ENCODE results near the gene SERPINA4. TPM values are rescaled to one million over a fixed set of nuclear protein-coding genes. Genes with fewer than 3 reads are reported as not detected.
A peak's percentile ranks its signal among the peaks of the same experiment; 100 is the strongest.

The SERPINA4 gene
- total RNA-seq, 1 experiment from 2014 or later: 0.17 TPM

DNA sequence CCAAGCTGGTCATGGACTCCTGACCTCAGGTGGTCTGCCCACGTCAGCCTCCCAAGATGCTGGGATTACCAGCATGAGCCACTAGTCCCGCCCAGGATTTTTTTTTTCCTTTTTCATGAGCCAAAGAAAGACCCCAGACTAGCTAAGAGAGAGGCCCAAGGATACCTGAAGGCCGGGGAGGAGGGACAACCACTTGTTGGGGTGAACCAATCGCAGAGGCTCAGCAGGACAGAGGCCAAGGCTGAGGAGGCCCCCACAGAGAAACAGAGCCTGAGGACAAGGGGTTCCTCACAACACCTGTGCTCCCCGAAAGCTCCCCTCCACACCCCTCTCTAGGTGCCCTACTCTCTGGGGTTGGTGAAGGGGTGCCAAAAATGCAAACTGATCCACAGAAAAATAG is 49.9 kb downstream of the SERPINA4 start (continued):
- TF ChIP-seq, protein P1, sequence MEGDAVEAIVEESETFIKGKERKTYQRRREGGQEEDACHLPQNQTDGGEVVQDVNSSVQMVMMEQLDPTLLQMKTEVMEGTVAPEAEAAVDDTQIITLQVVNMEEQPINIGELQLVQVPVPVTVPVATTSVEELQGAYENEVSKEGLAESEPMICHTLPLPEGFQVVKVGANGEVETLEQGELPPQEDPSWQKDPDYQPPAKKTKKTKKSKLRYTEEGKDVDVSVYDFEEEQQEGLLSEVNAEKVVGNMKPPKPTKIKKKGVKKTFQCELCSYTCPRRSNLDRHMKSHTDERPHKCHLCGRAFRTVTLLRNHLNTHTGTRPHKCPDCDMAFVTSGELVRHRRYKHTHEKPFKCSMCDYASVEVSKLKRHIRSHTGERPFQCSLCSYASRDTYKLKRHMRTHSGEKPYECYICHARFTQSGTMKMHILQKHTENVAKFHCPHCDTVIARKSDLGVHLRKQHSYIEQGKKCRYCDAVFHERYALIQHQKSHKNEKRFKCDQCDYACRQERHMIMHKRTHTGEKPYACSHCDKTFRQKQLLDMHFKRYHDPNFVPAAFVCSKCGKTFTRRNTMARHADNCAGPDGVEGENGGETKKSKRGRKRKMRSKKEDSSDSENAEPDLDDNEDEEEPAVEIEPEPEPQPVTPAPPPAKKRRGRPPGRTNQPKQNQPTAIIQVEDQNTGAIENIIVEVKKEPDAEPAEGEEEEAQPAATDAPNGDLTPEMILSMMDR (IDR thresholded peaks at IDR 0.05 in 2 of 3, conservative IDR thresholded peaks at IDR 0.05 in 1 of 3; ENCODE audit: borderline replicate concordance in 1 of 3, insufficient read depth in 1 of 3, low read depth in 2 of 3, low read length in 2 of 3): no peak
- TF ChIP-seq YY1 (IDR thresholded peaks at IDR 0.05; ENCODE audit: extremely low read depth, insufficient replicate concordance, low read depth, low read length): no peak

DNA sequence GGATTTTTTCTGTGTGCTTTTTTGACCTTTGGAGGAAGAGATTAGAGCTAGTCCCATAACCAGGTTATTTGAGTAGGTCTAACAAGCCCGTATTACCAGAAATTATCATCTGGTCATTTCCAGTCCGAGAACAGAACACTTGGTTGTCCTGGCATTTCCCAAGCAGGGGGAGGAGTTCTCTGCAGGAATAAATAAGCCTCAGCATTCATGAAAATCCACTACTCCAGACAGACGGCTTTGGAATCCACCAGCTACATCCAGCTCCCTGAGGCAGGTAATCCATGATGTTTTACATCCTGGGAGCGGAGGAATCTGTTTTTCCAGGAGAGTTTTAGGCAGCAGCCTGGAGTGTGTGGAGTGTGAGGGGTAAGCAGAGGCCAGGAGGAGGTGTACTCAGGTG is 50.9 kb downstream of the SERPINA4 start, which contains the start of gene SERPINA3:
TSS of gene SERPINA3 (plus strand) at position 218 of the 400 bp plus-strand sequence. CDS start 2,051 bp downstream, outside the sequence.
- POLR2A ChIA-PET: interaction anchor here (0.8 to 2.4 kb wide), 2 partner anchors 10 to 12 kb away, joined by 4 to 10 read pairs; no protein-coding TSS in a partner anchor
- BruUV-seq (replicated peaks): no TSS peak
- Histone ChIP-seq H2AFZ (ENCODE audit: low read depth, low read length, poor library complexity, severe bottlenecking) (no peak within 1 kb of the TSS), H3K4me1 (ENCODE audit: control insufficient read depth in 1 of 2, insufficient read depth in 2 of 2, low read length in 2 of 2) (peaks cover 8 to 38% of the 10 kb centered on the region in 2 experiments; a peak in 3 of 4 replicates), H3K9me3 (ENCODE audit: control insufficient read depth in 1 of 2, insufficient read depth in 1 of 2, low read depth in 1 of 2, low read length in 2 of 2) (no peaks in the 10 kb centered on the region; a peak in 1 of 4 replicates), H3K36me3 (ENCODE audit: control insufficient read depth in 1 of 2, insufficient read depth in 2 of 2, low read length in 2 of 2) (no peaks in the 10 kb centered on the region), H3K27ac (ENCODE audit: low read depth, low read length) (no peak within 1 kb of the TSS), H3K27me3 (ENCODE audit: insufficient read depth, low read length) (no peaks in the 10 kb centered on the region), H3K4me3 (replicated peaks in 1 of 2; ENCODE audit: low read depth in 1 of 2, low read length in 2 of 2) (no peak within 1 kb of the TSS), H4K20me1 (ENCODE audit: insufficient read depth) (no peaks in the 10 kb centered on the region), H3K4me2 (ENCODE audit: low read length) (peak within 1 kb of the TSS; percentile 33), H3K9ac (ENCODE audit: low read length) (no peak within 1 kb of the TSS), H3K79me2 (ENCODE audit: insufficient read depth, low read length) (no peaks in the 10 kb centered on the region), H3K9me2 (ENCODE audit: insufficient read depth) (no peaks in the 10 kb centered on the region)
- CTCF ChIA-PET: interaction anchor here (1.1 kb wide), 1 partner anchor 13 kb away, joined by 3 read pairs; no protein-coding TSS in a partner anchor
- intact Hi-C loops (cut with micrococcal nuclease): no loop called here
- DNase-seq (ENCODE audit: low read depth, low spot score) (no peak), ATAC-seq (no peak)
- RAD21 ChIA-PET (ENCODE audit: low non-redundant PET in 1 of 2, low total read pairs in 2 of 2, uncharacterized antibody in 2 of 2, unreplicated experiment in 2 of 2): interaction anchor here in 1 of 2 experiments (0.6 kb wide), 1 partner anchor 914 kb away, joined by 3 read pairs; no protein-coding TSS in a partner anchor
- TF ChIP-seq, protein P2, sequence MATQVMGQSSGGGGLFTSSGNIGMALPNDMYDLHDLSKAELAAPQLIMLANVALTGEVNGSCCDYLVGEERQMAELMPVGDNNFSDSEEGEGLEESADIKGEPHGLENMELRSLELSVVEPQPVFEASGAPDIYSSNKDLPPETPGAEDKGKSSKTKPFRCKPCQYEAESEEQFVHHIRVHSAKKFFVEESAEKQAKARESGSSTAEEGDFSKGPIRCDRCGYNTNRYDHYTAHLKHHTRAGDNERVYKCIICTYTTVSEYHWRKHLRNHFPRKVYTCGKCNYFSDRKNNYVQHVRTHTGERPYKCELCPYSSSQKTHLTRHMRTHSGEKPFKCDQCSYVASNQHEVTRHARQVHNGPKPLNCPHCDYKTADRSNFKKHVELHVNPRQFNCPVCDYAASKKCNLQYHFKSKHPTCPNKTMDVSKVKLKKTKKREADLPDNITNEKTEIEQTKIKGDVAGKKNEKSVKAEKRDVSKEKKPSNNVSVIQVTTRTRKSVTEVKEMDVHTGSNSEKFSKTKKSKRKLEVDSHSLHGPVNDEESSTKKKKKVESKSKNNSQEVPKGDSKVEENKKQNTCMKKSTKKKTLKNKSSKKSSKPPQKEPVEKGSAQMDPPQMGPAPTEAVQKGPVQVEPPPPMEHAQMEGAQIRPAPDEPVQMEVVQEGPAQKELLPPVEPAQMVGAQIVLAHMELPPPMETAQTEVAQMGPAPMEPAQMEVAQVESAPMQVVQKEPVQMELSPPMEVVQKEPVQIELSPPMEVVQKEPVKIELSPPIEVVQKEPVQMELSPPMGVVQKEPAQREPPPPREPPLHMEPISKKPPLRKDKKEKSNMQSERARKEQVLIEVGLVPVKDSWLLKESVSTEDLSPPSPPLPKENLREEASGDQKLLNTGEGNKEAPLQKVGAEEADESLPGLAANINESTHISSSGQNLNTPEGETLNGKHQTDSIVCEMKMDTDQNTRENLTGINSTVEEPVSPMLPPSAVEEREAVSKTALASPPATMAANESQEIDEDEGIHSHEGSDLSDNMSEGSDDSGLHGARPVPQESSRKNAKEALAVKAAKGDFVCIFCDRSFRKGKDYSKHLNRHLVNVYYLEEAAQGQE (IDR thresholded peaks at IDR 0.05; ENCODE audit: low read depth): no peak
- TF ChIP-seq TCF7L2 (IDR thresholded peaks at IDR 0.05; ENCODE audit: borderline replicate concordance, extremely low read depth, insufficient read depth, insufficient read length): no peak
- no peak for TF ChIP-seq CBX3 (IDR thresholded peaks at IDR 0.05; ENCODE audit: low read depth)
- no peak for TF ChIP-seq RAD21 (IDR thresholded peaks at IDR 0.05; ENCODE audit: low read depth)
- TF ChIP-seq SP1 (IDR thresholded peaks at IDR 0.05; ENCODE audit: low read depth): no peak
- no peak for TF ChIP-seq FOSL1 (IDR thresholded peaks at IDR 0.05; ENCODE audit: low read depth)
- no peak for TF ChIP-seq ZNF274 (IDR thresholded peaks at IDR 0.05; ENCODE audit: low read depth, low read length)
- TF ChIP-seq SIN3A (IDR thresholded peaks at IDR 0.05; ENCODE audit: low read depth): no peak
- no peak for TF ChIP-seq EZH2phosphoT487 (IDR thresholded peaks at IDR 0.05; ENCODE audit: borderline replicate concordance)
- TF ChIP-seq YY1 (IDR thresholded peaks at IDR 0.05; ENCODE audit: extremely low read depth, insufficient replicate concordance, low read depth, low read length): no peak
- TF ChIP-seq EGR1 (IDR thresholded peaks at IDR 0.05; ENCODE audit: low read depth): no peak
- TF ChIP-seq POLR2A (IDR thresholded peaks at IDR 0.05; ENCODE audit: borderline replicate concordance, extremely low read depth, insufficient read depth, insufficient read length): no peak
- TF ChIP-seq JUND (IDR thresholded peaks at IDR 0.05): no peak
- TF ChIP-seq, protein P1 (IDR thresholded peaks at IDR 0.05 in 2 of 3, conservative IDR thresholded peaks at IDR 0.05 in 1 of 3; ENCODE audit: borderline replicate concordance in 1 of 3, insufficient read depth in 1 of 3, low read depth in 2 of 3, low read length in 2 of 3): no peak

All from HCT116 (cell line).